Epithelial cell of prostate (primary cell): ENCODE results near the gene TPSB2.

Source experiments
- DNase-seq: peaks from one replicate; pipeline ENCODE4 v3.0.0-alpha.2; 2011; ENCODE audit warnings: low read depth, low spot score
- H3K27ac ChIP-seq: fragments of 450-650 bp; 2 replicates; pipeline ENCODE4 v1.5.1; 2017; ENCODE audit warnings: mild to moderate bottlenecking

TPSB2 gene

GRCh38 chr16:1222553-1223354, 7.2 kb downstream of the TPSB2 start:
- H3K27ac ChIP-seq = no peak overlapping the region
- no peak for DNase-seq

GRCh38 chr16:1221628-1222552, 8.1 kb downstream of the TPSB2 start:
- no peak for DNase-seq
- no peak overlapping the region for H3K27ac ChIP-seq

GRCh38 chr16:1220841-1221627, 8.9 kb downstream of the TPSB2 start:
- no peak overlapping the region for H3K27ac ChIP-seq
- DNase-seq = no peak

GRCh38 chr16:1220098-1220728, 9.8 kb downstream of the TPSB2 start:
- H3K27ac ChIP-seq = no peak overlapping the region
- no peak for DNase-seq

GRCh38 chr16:1218930-1219611, 10.9 kb downstream of the TPSB2 start:
- H3K27ac ChIP-seq = no peak overlapping the region
- DNase-seq = no peak

- no peak for DNase-seq
- no peak overlapping the region for H3K27ac ChIP-seq
These were observed 11.7 kb downstream of the TPSB2 start for GRCh38 chr16:1218061-1218929.

GRCh38 chr16:1217526-1217925, 12.5 kb downstream of the TPSB2 start:
- no peak overlapping the region for H3K27ac ChIP-seq
- DNase-seq = no peak

- H3K27ac ChIP-seq = no peak overlapping the region
- no peak for DNase-seq
These were observed 13.1 kb downstream of the TPSB2 start for GRCh38 chr16:1216681-1217400.

GRCh38 chr16:1216296-1216619, 13.7 kb downstream of the TPSB2 start:
- DNase-seq = no peak
- no peak overlapping the region for H3K27ac ChIP-seq

GRCh38 chr16:1215574-1216295, 14.2 kb downstream of the TPSB2 start:
- DNase-seq = no peak
- H3K27ac ChIP-seq = no peak overlapping the region

GRCh38 chr16:1214719-1215118, 15.3 kb downstream of the TPSB2 start:
- DNase-seq = no peak
- H3K27ac ChIP-seq = no peak overlapping the region

- no peak overlapping the region for H3K27ac ChIP-seq
- DNase-seq = no peak
These were observed 16.1 kb downstream of the TPSB2 start for GRCh38 chr16:1213796-1214372.

GRCh38 chr16:1213231-1213630, 16.8 kb downstream of the TPSB2 start:
- DNase-seq = no peak
- H3K27ac ChIP-seq = no peak overlapping the region

- no peak overlapping the region for H3K27ac ChIP-seq
- no peak for DNase-seq
These were observed 17.3 kb downstream of the TPSB2 start for GRCh38 chr16:1212616-1213194.

GRCh38 chr16:1211451-1212268, 18.3 kb downstream of the TPSB2 start:
- H3K27ac ChIP-seq = no peak overlapping the region
- no peak for DNase-seq

- no peak overlapping the region for H3K27ac ChIP-seq
- DNase-seq = no peak
These were observed 19.5 kb downstream of the TPSB2 start for GRCh38 chr16:1210461-1210860.
